Lower leg skin (tissue), 4 donors: Measurements from ENCODE around the gene AGAP3. TPM values are rescaled to one million over a fixed set of nuclear protein-coding genes. Genes with fewer than 3 reads are reported as not detected.

ENCODE experiments used
- DNase-seq, 2 donors: peaks; one replicate each; pipeline ENCODE4 v3.0.0-alpha.2; 2019; ENCODE audit warnings: low spot score in 2 of 2
- H3K4me3 ChIP-seq: fragments of 200-600 bp; sonication (generic); 2 replicates; pipeline ENCODE4 v1.5.1; 2017; ENCODE audit warnings: mild to moderate bottlenecking, low read depth; ENCODE audit not compliant: poor library complexity, severe bottlenecking
- POLR2A ChIP-seq, 2 donors: fragments of 450-650 bp; IDR thresholded peaks; one replicate each; pipeline ENCODE4 v1.6.1; 2016 to 2017; ENCODE audit warnings: antibody characterized with exemption in 2 of 2, mild to moderate bottlenecking in 1 of 2, moderate library complexity in 1 of 2
- whole genome bisulfite sequencing, 2 donors: methylation state at CpG; one replicate each; pipeline ENCODE4 v1.1.5; 2018; 5-methylcytosine and 5-hydroxymethylcytosine counted together
- intact Hi-C: fragments of 100-400 bp; cut with DNase I; formaldehyde crosslinking; loops from one replicate; pipeline ENCODE4 v1.15.0; 2023; ENCODE audit warnings: low total_unique reads
- total RNA-seq, 4 donors: library from RNA; depleted of rRNA; stranded (reverse); fragments of >200 nt; gene quantifications; one replicate each; pipeline ENCODE4 v1.1.0, GENCODE V29; 2016
- TF ChIP-seq, protein P1 (sequence below), 3 donors: fragments of 450-650 bp; IDR thresholded peaks; one replicate each; pipeline ENCODE4 v1.5.1; 2016; ENCODE audit warnings: antibody characterized with exemption in 3 of 3, mild to moderate bottlenecking in 3 of 3, moderate library complexity in 2 of 3

The AGAP3 gene
- total RNA-seq, 4 donors from 2014 or later: 81.2 to 132 (median 102) TPM

DNA sequence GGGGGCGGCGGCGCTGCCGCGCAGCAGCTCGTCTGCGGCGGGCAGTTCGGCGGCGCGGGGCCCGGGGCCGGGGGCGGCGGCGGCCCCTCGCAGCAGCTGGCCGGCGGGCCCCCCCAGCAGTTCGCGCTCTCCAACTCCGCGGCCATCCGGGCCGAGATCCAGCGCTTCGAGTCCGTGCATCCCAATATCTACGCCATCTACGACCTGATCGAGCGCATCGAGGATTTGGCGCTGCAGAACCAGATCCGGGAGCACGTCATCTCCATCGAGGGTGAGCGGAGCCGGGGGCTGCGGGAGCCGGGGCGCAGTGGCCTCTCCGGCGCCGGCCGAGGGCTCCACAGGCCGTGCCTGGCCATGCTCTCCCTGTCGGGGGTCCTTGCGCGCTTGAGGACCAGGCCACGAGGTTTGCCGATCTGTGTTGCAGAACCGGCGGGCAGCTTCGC, 548 bp downstream of the AGAP3 start:
- intact Hi-C loops: no loop called here
- no peak for DNase-seq
- H3K4me3 ChIP-seq: peak overlapping the region; percentile 62
- TF ChIP-seq, protein P1, sequence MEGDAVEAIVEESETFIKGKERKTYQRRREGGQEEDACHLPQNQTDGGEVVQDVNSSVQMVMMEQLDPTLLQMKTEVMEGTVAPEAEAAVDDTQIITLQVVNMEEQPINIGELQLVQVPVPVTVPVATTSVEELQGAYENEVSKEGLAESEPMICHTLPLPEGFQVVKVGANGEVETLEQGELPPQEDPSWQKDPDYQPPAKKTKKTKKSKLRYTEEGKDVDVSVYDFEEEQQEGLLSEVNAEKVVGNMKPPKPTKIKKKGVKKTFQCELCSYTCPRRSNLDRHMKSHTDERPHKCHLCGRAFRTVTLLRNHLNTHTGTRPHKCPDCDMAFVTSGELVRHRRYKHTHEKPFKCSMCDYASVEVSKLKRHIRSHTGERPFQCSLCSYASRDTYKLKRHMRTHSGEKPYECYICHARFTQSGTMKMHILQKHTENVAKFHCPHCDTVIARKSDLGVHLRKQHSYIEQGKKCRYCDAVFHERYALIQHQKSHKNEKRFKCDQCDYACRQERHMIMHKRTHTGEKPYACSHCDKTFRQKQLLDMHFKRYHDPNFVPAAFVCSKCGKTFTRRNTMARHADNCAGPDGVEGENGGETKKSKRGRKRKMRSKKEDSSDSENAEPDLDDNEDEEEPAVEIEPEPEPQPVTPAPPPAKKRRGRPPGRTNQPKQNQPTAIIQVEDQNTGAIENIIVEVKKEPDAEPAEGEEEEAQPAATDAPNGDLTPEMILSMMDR (IDR thresholded peaks at IDR 0.05): no peak
- no peak for TF ChIP-seq POLR2A (IDR thresholded peaks at IDR 0.05)
- WGBS, 2 donors: 1% methylated on average over 31 of the region's 56 CpGs; no CpG with 5 or more reads in 1 of the 2 donors

DNA sequence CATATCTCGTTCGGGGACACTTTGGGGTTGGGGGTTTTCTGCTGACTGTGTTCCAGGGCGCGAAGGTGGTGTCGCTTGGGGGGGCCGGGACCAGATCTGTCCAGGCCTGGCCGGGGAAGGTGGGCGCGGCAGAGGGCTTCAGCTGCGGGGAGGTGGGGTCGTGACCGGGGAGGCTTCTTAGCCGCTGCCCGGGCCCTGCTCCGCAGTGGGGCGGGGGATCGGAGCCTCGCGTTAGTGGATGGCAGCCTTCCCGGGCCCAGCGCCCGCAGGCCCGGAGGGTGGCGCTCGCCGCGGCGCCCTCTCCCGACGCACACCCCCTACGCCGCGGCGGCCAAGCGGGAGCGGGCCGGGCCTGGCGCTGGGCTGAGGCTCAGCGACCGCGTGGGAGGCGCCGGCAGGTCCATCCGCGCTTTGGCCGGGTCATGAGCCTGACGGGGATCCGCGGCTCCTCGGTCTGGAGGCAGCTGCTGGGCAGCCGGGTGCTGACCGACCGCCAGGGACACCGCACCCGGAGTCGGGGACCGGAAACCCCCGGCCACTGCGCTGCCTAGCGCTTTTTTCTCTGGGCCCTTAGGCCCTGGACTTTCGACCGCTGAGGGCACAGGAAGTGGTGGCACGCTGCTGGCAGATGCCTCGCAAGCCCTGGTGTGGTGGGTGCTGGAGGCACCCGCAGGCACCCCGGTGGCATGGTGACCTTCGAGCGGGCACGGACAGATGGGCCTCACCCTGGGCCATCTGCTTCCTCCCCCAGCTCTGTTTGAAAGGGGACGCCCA, 1.2 kb downstream of the AGAP3 start:
- DNase-seq: peak in 1 of 2 donors; percentile 94
- TF ChIP-seq, protein P1 (IDR thresholded peaks at IDR 0.05): no peak
- no peak for TF ChIP-seq POLR2A (IDR thresholded peaks at IDR 0.05)
- intact Hi-C loops: no loop called here
- WGBS, 2 donors: 1 to 2% methylated on average over 16 to 29 of the region's 70 CpGs
- H3K4me3 ChIP-seq: peak overlapping the region; percentile 62

DNA sequence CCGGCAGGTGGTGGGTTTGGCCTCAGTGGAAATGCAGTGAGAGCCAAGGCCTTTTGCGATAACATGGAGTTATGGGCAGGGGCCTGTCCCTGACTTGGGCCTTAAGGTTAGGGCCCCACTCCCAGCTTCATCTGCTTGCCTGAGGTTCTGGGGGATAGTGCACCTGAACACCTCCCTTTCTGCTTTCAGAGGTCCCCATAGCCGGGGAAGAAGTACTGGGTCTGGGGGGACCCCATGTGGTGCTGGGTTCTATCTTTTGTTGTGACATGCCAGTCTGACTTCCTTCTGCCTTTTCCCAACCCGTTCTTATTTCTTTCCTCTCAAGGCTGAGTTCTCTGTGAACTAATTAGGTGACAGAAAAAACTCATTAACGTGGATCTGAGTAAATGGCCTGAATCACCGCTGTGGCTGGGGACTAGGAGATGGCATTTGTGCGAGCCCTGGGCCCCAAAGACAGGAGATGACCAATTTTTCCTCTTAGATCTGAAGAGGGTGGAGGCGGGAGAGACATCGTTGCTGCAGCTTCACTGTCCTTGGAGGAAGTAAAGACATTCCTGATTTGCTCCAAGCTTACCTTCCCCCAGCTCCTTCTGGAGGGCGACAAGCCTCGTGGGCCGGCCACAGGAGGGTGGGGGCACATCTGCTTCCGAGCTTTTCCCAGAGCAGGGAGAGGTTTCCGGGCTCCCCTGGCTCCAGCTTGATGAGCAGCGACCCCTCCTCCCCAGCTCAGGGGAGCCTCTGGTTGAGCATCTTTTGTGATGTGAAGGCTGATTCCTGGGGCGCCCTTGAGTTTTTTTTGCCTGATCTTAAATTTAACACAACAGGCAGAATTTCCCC, 2.0 kb downstream of the AGAP3 start:
- peak overlapping the region; percentile 62 for H3K4me3 ChIP-seq
- DNase-seq: no peak
- TF ChIP-seq, protein P1 (IDR thresholded peaks at IDR 0.05): no peak
- TF ChIP-seq POLR2A (IDR thresholded peaks at IDR 0.05): no peak
- intact Hi-C loops: no loop called here
- WGBS, 2 donors: 25% methylated on average over 16 of the region's 16 CpGs

DNA sequence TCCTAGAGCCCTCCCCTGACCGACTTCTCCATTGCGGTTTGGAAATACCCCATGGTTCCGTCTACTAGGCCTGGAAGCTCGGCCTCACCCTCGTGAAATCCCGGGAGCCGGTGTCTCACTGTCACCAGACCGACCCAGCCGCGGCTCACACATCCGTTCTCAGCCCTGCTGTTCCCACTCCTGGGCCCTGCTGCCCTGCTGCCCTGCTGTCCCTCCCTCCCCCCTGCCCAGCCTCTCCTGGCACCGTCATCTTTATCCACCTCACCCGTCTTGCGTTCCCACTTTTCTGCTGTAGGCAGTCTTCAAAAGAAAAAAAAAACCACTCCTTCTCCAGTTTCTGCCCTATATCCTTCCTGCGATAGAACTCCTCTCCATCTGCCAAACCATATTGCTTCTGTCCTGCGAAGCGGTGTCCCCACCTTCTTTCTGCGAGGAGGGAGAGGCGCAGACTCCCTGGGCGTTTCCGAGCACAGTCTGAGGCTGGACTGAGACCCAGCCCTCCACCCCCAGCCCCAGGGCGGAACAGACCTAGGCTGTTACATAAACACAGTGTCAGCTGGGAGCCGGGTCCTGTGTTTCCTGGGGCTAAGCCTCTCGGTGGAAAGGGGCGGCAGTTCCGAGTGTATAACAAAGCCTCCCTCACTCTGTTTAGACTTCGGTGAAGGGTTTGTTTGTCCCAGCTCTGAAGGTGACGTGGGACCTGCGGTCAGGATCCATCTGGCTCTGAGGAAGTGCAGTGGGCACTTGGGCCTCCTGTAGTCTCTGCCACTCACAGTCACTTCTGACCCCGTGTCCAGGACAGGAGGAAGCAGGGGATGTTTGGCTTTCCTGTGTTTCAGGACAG, 2.8 kb downstream of the AGAP3 start:
- no peak overlapping the region for H3K4me3 ChIP-seq
- whole genome bisulfite sequencing, 2 donors: 10 to 12% methylated on average over 30 of the region's 30 CpGs
- TF ChIP-seq, protein P1 (IDR thresholded peaks at IDR 0.05): no peak
- TF ChIP-seq POLR2A (IDR thresholded peaks at IDR 0.05): no peak
- DNase-seq: peak; percentile 86 to 97
- intact Hi-C loops: no loop called here

DNA sequence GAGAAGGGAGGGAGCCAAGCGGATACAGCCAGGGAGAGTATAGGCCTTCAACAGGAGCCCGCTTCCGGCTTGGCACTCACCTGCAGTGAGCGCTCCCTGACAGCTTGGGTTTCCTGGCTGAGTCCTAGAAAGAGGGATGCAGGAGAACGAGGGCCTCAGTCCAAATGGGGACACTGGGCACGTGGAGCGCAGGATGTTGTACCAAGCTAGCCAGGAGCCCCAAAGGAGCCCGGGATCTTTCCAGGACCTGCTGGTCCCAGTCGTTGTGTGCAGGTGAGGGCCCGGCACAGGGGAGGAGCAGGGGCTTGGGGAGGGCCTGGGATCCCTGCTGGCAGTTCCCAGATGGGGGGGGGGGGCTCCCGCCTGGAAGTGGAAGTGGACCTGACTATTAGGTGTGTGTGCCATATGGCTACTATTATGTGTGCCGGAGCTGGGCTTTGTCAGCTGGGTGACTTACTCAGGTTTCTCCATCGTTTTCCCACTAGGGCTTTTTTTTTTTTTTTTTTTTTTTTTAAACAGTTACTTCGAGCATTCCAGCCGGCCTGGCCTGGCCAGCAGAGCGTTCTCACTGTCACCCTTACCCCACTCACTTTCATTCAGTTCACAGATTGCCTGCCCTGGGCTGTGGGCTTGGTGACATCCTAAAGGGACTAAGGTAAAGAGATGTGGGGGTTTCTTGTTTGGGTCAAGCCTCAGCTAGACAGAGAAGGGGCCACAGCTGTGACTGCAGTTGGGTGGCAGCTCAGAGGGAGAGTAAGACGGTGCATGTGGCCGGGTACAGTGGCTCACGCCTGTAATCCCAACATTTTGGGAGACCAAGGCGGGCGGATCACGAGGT, 3.8 kb downstream of the AGAP3 start:
- no peak for DNase-seq
- H3K4me3 ChIP-seq: no peak overlapping the region
- TF ChIP-seq POLR2A (IDR thresholded peaks at IDR 0.05): no peak
- TF ChIP-seq, protein P1 (IDR thresholded peaks at IDR 0.05): no peak
- 72 to 76% methylated on average over 18 to 22 of the region's 22 CpGs for WGBS, 2 donors
- intact Hi-C loops: no loop called here
